Measurements from ENCODE around the gene CD300LF.

The CD300LF gene

DNA sequence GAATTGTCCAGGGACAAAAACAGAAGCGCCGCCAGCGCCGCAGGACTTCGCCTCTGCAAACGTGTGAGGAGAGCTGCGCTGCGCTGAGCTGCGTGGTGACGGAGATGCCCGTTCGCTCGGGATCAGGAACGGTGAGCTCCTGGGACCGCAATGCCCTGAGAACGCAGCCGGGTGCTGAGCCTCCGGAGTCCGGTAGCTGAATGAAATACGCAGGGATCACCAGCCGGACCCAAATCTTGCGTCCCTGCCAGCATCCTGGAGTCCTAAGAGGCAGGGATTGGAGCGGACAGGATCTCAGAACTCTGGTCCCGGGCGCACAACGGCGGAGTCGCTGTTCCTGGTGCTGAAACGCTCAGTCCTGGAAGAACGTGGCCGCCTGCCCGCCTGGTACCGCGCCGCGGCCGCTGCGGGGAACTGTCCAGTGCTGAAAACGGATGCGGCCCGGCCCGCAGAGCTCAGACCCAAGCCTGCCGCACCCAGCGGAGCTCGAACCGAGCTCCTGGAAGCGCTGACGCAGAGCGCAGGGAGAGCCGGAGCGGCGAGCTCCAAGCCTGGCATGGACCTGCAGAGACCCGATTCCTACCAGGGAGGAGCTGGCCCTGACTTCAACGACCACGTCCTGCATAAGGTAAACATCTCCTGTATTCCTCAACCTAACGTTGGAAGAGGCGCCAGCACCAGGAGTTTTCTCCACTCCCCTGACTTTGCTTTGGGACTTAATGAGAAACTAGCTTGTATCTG, 41.5 kb downstream of the CD300LF start:
- DNase-seq (peak; percentile 77), ATAC-seq (peak; percentile 81)
- peaks cover 63% of the 10 kb centered on the region for H3K27me3 Mint-ChIP-seq
- H3K36me3 Mint-ChIP-seq (ENCODE audit: low read depth) = peaks cover 4% of the 10 kb centered on the region
- no peak overlapping the region for H3K4me3 Mint-ChIP-seq
- H3K9me3 Mint-ChIP-seq = no peaks in the 10 kb centered on the region
- no peaks in the 10 kb centered on the region for H3K4me1 Mint-ChIP-seq
- no peak overlapping the region for H3K27ac Mint-ChIP-seq

DNA sequence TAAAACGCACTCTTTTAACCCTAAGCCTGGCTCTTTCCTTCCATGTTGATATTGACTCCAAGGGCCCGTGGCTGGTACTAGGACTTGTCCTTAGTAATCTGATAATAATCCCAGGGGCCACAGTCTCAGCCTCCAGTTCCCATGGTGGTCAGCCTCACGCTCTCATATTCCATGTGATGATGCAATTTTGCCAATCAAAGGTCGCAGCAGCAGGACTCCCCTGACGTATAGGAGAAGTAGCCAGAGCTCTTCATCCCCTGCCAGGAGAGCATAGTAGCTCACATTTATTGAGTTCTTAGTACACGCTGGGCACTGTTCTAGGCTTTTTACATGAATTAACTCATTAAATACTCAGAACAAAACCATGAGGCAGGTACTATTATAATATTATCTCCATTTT, 42.4 kb downstream of the CD300LF start:
- Mint-ChIP-seq H3K4me1 (no peaks in the 10 kb centered on the region), H3K9me3 (no peaks in the 10 kb centered on the region), H3K36me3 (ENCODE audit: low read depth) (peaks cover 4% of the 10 kb centered on the region), H3K4me3 (no peak overlapping the region), H3K27me3 (peaks cover 64% of the 10 kb centered on the region), H3K27ac (no peak overlapping the region)
- DNase-seq (no peak), ATAC-seq (no peak)

DNA sequence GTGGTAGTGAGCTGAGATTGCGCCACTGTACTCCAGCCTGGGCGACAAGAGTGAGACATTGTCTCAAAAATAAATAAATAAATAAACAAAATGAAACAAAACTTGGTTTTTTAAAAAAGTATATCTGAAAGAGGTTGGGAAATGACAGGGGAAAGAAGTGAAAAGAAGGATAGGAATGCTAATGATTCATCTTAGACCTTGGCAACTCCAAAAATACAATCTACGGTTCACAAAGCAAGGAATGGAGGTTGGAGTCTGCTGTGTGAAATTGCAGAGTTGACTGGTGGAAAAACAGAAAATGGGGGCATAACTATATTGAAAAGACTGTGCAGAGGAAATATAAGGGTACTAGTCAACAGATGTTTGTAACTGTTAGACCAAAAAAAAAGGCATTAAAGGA, 49.2 kb downstream of the CD300LF start:
- H3K27ac Mint-ChIP-seq = no peak overlapping the region
- ATAC-seq (no peak), DNase-seq (no peak)
- no peaks in the 10 kb centered on the region for H3K36me3 Mint-ChIP-seq (ENCODE audit: low read depth)
- no peak overlapping the region for H3K4me3 Mint-ChIP-seq
- peaks cover 42% of the 10 kb centered on the region for H3K27me3 Mint-ChIP-seq
- no peaks in the 10 kb centered on the region for H3K4me1 Mint-ChIP-seq
- H3K9me3 Mint-ChIP-seq = no peaks in the 10 kb centered on the region

DNA sequence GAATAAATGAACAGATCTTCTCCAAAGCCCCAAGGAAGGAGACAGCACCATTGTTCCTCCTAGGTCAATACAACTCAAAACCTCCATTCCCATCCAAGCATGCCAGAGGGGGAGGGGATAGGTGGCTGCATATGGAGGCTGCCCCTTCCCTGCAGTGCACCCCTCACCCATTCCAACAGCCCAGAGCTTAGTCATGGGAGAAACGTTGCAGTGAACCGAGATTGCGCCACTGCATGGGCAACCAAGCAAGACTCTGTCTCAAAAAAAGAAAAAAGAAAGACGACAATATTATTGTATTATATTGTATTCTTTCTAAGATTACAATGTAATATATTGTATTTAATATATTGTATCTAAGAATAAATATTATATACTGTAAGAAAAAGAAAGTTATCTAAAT, 52.8 kb downstream of the CD300LF start:
- Mint-ChIP-seq H3K9me3 (no peaks in the 10 kb centered on the region), H3K4me1 (peaks cover 3% of the 10 kb centered on the region), H3K36me3 (ENCODE audit: low read depth) (no peaks in the 10 kb centered on the region), H3K4me3 (no peak overlapping the region), H3K27ac (no peak overlapping the region), H3K27me3 (peaks cover 25% of the 10 kb centered on the region)
- ATAC-seq (no peak), DNase-seq (no peak)

DNA sequence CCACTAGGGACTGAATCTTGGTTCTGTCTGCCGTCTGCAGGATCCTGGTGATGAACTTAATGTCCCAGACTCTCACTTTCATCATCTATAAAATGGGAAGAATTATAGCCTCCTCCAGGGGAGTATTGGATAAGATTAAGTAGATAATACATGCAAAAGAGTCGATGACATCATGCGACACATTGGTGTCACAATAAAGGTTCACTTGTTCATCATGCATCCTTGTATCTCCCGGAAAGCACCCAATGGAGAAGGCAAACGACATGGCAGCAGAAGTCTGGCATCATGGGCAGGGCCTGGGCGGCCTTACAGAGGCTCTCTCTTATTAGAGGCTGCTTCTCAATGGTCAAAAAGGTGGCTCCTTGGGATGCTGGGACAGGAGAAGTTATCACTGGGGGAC, 54.1 kb downstream of the CD300LF start:
- H3K4me1 Mint-ChIP-seq = peaks cover 3% of the 10 kb centered on the region
- no peaks in the 10 kb centered on the region for H3K9me3 Mint-ChIP-seq
- peaks cover 15% of the 10 kb centered on the region for H3K27me3 Mint-ChIP-seq
- ATAC-seq = no peak
- H3K27ac Mint-ChIP-seq = no peak overlapping the region
- no peaks in the 10 kb centered on the region for H3K36me3 Mint-ChIP-seq (ENCODE audit: low read depth)
- no peak overlapping the region for H3K4me3 Mint-ChIP-seq
- no peak for DNase-seq

DNA sequence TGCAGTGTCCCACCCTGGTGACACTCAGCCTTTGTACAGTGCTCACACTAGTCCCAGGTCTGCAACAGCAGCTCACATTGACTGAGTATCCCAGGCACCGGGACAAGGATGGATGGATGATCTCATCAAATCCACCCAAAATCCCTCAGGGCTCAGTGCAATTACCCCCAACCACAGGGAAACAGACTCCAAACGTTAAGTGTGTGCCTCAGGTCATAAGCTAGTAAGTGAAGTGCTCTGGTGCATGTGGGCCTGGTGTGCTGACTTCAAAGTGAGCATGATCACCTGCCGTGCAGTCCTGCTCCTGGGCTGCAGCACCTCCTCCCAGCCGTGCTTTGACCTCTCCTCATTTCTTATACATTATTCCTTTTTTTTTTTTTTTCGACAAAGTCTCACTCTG, 58.0 kb downstream of the CD300LF start:
- peaks cover 29% of the 10 kb centered on the region for H3K27me3 Mint-ChIP-seq

DNA sequence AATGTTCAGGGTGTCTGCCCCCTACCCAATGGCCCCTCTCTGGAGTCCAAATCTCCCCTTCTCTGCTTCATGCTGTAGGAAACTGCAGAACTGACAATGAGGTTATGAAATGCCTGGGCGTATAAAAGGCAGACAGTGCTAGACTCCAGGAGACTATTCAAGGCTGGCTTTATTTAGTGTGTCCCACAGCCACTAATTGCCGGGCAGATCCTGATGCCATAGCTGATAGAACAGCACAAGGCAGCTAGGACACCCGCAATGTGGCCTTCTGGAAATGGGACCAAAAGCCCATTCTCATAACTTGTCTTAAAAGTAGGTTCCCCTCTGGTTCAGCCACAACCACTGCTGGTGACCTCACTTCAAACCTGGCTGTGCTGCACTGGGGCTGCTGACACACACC, 60.7 kb downstream of the CD300LF start:
- H3K4me3 Mint-ChIP-seq = no peak overlapping the region
- no peaks in the 10 kb centered on the region for H3K4me1 Mint-ChIP-seq
- peaks cover 29% of the 10 kb centered on the region for H3K27me3 Mint-ChIP-seq
- DNase-seq (no peak), ATAC-seq (no peak)
- H3K36me3 Mint-ChIP-seq (ENCODE audit: low read depth) = no peaks in the 10 kb centered on the region
- no peak overlapping the region for H3K27ac Mint-ChIP-seq
- H3K9me3 Mint-ChIP-seq = no peaks in the 10 kb centered on the region

More for the DNA sequence above, 58.0 kb downstream of the CD300LF start:
- H3K27ac Mint-ChIP-seq = no peak overlapping the region
- H3K4me1 Mint-ChIP-seq = peaks cover 3% of the 10 kb centered on the region
- no peak for DNase-seq
- H3K36me3 Mint-ChIP-seq (ENCODE audit: low read depth) = no peaks in the 10 kb centered on the region
- H3K4me3 Mint-ChIP-seq = no peak overlapping the region
- H3K9me3 Mint-ChIP-seq = no peaks in the 10 kb centered on the region
- no peak for ATAC-seq

DNA sequence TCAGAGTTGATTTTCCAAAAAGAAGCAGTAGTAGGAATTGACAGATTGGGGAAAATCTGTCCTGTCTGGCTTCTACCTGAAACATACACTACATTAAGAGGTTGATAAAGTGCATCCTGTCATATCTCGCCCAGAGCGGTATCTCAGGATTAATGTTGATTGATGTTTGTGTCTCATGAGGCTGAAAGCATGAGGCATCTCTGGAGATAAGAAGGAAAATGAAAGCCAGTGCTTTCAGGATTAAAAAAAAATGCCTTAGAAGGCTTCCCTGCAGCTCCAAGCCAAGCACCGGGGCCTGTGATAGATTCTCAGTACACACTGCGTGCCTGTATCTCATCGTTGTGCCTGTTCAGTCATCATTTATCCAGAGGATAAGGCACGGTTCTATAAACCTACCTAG, 62.8 kb downstream of the CD300LF start:
- H3K27ac Mint-ChIP-seq = no peak overlapping the region
- H3K27me3 Mint-ChIP-seq = peaks cover 29% of the 10 kb centered on the region
- H3K36me3 Mint-ChIP-seq (ENCODE audit: low read depth) = no peaks in the 10 kb centered on the region
- no peaks in the 10 kb centered on the region for H3K4me1 Mint-ChIP-seq
- no peak overlapping the region for H3K4me3 Mint-ChIP-seq
- no peak for DNase-seq
- no peaks in the 10 kb centered on the region for H3K9me3 Mint-ChIP-seq
- no peak for ATAC-seq

DNA sequence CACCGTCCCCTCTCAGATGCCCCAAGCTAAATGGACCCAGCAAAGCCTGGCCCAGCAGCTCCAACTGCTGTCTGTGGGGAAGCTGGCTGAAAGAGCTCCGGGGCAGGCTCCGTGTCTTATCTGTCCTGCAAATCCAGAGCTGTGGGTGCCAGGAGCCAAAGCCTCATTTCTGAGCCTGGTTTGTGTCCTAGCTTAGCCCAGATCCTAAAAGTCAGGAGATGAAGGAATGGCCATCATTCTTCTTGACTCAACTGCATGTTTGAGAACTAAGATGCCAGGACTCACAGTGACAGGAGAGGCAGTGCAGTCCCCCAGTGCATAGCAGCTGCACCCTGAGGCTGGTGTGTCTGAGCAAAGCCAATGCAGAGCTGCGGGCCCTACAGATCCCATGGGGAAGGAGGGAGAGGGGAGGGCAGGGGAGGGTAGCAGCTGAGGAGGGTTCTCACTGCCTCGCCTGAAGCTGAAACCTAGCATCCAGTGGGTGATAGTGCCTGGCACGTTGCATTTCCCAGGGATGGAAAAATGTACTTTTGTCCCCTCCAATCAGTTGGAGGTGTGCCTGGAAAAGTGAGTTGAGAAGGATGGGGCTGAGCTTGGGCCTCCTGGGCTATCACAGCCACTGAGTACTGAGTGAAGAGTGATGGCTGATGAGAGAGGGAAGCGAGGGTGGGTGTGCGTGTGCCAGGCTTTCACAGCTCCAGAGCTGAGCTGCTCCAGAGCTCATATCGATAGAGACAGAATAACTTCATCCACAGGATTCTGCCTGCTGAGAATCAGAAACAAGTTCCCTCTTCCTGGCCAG, 64.7 kb downstream of the CD300LF start:
- no peak for ATAC-seq
- Mint-ChIP-seq H3K4me3 (no peak overlapping the region), H3K4me1 (no peaks in the 10 kb centered on the region), H3K36me3 (ENCODE audit: low read depth) (no peaks in the 10 kb centered on the region), H3K9me3 (no peaks in the 10 kb centered on the region), H3K27me3 (peaks cover 28% of the 10 kb centered on the region), H3K27ac (no peak overlapping the region)
- no peak for DNase-seq

DNA sequence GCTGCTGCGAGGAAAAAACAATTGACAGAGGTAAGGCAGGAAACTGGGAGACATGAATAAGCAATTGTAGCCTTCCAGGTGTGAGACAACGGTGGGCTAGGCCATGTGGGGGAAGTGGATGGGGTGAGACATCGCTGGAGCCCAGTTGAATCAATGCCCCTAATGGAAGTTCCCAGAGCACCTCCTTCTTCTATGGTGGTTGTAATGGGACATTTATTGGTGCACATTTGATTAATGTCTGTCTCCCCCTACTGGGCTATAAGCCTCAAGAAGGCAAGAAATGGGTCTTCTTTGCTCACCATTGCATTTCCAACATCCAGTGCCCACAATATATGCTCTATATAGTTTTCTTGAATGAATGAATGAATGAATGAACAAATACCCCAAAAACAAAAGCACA, 66.5 kb downstream of the CD300LF start:
- ATAC-seq = no peak

DNA sequence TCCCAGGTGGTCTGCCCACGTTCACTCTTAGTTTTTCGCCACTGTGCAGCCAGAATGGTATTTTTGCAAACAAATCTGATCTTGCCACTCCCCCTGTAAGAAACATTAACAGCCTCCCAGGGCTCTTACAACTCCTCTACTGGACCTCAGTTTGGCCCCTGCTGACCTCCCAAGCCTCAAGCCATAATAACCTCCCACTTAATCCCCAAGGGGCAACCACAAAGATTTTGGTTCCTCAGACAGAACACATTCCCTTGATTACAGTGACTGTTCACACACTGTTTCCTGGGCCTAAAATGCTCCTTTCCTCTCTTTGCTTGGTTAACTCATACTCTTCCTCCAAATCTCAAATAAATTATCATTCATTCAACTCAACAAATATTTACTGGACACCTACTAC, 67.7 kb downstream of the CD300LF start:
- ATAC-seq (no peak), DNase-seq (no peak)
- no peak overlapping the region for H3K27ac Mint-ChIP-seq
- H3K36me3 Mint-ChIP-seq (ENCODE audit: low read depth) = no peaks in the 10 kb centered on the region
- H3K4me1 Mint-ChIP-seq = peaks cover 11% of the 10 kb centered on the region
- no peaks in the 10 kb centered on the region for H3K9me3 Mint-ChIP-seq
- peaks cover 25% of the 10 kb centered on the region for H3K27me3 Mint-ChIP-seq
- no peak overlapping the region for H3K4me3 Mint-ChIP-seq

More for the DNA sequence above, 66.5 kb downstream of the CD300LF start:
- H3K27me3 Mint-ChIP-seq = peaks cover 30% of the 10 kb centered on the region
- no peaks in the 10 kb centered on the region for H3K9me3 Mint-ChIP-seq
- no peak for DNase-seq
- peaks cover 7% of the 10 kb centered on the region for H3K4me1 Mint-ChIP-seq
- H3K4me3 Mint-ChIP-seq = no peak overlapping the region
- H3K27ac Mint-ChIP-seq = no peak overlapping the region
- no peaks in the 10 kb centered on the region for H3K36me3 Mint-ChIP-seq (ENCODE audit: low read depth)

DNA sequence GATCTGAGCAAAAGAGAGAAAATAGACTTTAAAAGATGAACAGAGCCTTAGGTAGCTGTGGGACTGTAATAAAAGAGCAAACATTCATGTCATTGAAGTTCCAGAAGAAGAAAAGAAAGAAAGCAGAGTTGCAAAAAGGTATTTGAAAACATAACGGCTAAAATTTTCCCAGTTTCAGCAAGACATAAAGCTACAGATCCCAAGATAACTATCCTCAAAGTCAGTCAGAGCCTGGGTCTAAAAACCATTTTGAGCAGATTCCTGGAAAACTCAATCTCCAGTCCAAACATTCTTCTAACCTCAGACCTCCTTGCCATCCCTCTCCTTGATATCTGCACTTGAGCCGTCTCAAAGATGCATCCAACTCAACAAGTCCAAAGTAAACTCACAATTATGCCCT, 68.3 kb downstream of the CD300LF start:
- Mint-ChIP-seq H3K27me3 (peaks cover 22% of the 10 kb centered on the region), H3K4me3 (no peak overlapping the region), H3K4me1 (peaks cover 17% of the 10 kb centered on the region), H3K9me3 (no peaks in the 10 kb centered on the region), H3K36me3 (ENCODE audit: low read depth) (no peaks in the 10 kb centered on the region), H3K27ac (no peak overlapping the region)
- DNase-seq (no peak), ATAC-seq (no peak)
